Measurements from ENCODE around the gene TMPRSS11D.

DNA sequence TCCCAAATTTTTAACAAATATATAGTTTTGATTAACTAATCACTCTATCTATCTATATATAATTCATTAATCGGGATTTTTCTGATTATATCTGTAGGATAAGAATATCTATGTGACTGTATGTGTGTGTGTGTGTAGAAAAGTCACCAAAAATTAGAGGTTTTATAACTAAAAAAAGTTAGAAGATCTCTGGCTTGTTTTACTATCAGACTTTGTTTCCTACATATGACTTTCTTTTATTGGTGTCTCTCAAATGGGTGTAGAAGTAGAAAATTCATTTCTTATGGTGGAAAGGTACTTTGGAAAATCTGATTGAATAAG, 26.7 kb upstream of the TMPRSS11D start:
- TF ChIP-seq, protein P1, sequence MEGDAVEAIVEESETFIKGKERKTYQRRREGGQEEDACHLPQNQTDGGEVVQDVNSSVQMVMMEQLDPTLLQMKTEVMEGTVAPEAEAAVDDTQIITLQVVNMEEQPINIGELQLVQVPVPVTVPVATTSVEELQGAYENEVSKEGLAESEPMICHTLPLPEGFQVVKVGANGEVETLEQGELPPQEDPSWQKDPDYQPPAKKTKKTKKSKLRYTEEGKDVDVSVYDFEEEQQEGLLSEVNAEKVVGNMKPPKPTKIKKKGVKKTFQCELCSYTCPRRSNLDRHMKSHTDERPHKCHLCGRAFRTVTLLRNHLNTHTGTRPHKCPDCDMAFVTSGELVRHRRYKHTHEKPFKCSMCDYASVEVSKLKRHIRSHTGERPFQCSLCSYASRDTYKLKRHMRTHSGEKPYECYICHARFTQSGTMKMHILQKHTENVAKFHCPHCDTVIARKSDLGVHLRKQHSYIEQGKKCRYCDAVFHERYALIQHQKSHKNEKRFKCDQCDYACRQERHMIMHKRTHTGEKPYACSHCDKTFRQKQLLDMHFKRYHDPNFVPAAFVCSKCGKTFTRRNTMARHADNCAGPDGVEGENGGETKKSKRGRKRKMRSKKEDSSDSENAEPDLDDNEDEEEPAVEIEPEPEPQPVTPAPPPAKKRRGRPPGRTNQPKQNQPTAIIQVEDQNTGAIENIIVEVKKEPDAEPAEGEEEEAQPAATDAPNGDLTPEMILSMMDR (IDR thresholded peaks at IDR 0.05 in 2 of 3, conservative IDR thresholded peaks at IDR 0.05 in 1 of 3; ENCODE audit: borderline replicate concordance in 1 of 3, insufficient read depth in 1 of 3, low read depth in 2 of 3, low read length in 2 of 3), result no peak
- TF ChIP-seq POLR2AphosphoS5 (IDR thresholded peaks at IDR 0.05; ENCODE audit: low read depth, low read length) (no peak), ZNF274 (IDR thresholded peaks at IDR 0.05; ENCODE audit: low read depth, low read length) (no peak), EZH2 (IDR thresholded peaks at IDR 0.05) (no peak), SRF (IDR thresholded peaks at IDR 0.05; ENCODE audit: low read depth) (no peak), POLR2A (IDR thresholded peaks at IDR 0.05; ENCODE audit: borderline replicate concordance, extremely low read depth, insufficient read depth, insufficient read length) (no peak), SP1 (IDR thresholded peaks at IDR 0.05; ENCODE audit: low read depth) (no peak), JUND (IDR thresholded peaks at IDR 0.05) (no peak), FOSL1 (IDR thresholded peaks at IDR 0.05; ENCODE audit: low read depth) (no peak)
